GM21390 (cell line): Measurements from ENCODE around the gene GRIN3B.
A peak's percentile ranks its signal among the peaks of the same experiment; 100 is the strongest.
"Not testable (repeated sequence)": the region's sequence is repeated elsewhere in the genome, so short reads cannot be mapped to it uniquely, and the experiment has no call there.

Experiments
- ATAC-seq: cut with Tn5 transposase; IDR thresholded peaks from one replicate; pipeline ENCODE4 v1.9.1; 2021; ENCODE audit not compliant: unreplicated experiment

The GRIN3B gene

DNA sequence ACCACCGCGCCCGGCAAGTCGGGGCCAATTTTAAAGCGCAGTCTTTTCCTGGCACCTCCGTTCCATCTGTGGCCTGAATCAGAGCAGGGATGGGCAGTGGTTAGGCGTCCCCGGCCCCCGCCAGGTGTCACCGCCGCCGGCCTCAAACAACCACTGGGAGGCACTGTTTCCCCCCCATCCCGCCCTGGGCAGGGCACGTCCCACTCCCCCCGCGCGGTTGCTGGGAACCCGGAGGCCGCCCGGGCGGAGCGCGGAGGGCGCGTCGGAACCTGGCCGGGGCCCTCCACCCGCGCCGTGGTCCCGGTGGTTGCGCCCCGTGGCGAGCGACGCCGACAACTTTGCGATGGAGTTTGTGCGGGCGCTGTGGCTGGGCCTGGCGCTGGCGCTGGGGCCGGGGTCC, at the start of gene GRIN3B:
Gene GRIN3B, plus strand, starts transcription at position 325 of the 400 bp plus-strand sequence. Its CDS starts 19 bp downstream, at position 344.
- ATAC-seq: no peak

DNA sequence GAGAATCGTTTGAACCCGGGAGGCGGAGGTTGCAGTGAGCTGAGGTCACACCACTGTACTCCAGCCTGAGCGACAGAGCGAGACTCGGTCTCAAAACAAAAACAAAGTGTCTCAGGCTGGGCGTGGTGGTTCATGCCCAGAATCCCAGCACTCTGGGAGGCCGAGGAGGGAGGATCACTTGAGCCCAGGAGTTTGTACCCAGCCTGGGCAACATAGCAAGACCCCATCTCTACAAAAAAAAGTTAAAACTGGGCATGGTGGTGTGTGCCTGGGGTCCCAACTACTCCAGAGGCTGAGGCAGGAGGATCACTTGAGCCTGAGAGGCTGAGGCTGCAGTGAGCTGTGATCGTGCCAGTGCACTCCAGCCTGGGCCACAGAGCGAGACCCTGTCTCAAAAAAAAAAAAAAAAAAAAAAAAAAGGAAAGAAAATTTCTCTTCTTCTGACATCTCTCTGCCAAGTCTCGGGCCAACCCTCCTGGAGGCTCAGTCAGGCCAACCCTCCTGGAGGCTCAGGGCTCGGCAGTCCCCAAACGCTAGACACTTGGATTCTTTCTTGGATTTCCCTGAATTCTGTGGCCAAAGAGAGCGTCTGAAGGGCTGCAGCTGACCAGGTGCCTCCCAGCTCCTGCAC, 48.1 kb upstream of the GRIN3B start:
- no peak for ATAC-seq

DNA sequence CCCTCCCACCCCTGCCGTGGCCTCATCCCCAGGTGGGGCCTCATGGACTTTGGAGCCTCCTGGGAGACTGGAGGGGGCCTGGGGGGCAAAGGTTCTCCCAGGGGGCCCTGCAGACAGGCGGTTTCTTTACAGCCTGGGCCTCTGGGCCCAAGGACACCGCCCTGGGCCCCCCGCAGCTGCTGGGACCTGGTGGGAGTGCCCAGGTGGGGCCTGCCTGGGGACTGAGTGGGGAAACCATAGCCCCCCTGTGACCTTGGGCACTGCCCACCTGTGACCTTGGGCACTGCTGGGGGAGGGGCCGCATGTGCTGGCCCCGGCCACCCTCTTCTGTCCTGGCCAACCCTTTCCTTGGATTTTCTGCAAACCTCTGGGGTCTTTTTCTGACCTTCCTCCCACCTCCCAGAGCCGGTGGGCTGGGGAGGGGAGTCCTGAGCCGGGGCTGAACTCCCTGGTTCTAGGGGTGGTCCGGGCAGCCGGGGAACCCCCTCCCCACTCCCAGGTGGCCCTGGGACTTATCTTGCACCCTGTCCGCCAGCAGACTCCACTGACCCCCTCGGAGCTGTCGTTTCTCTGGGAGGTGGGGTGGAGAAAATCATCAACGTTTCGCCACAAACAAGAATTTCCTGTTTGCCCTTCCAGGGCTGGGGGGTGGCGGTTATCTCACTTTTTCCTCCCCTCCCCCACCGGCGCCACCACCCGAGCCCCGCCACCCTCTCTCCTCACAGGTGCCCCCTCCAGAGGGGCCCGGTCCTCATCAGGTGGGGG, 47.4 kb upstream of the GRIN3B start:
- no peak for ATAC-seq

DNA sequence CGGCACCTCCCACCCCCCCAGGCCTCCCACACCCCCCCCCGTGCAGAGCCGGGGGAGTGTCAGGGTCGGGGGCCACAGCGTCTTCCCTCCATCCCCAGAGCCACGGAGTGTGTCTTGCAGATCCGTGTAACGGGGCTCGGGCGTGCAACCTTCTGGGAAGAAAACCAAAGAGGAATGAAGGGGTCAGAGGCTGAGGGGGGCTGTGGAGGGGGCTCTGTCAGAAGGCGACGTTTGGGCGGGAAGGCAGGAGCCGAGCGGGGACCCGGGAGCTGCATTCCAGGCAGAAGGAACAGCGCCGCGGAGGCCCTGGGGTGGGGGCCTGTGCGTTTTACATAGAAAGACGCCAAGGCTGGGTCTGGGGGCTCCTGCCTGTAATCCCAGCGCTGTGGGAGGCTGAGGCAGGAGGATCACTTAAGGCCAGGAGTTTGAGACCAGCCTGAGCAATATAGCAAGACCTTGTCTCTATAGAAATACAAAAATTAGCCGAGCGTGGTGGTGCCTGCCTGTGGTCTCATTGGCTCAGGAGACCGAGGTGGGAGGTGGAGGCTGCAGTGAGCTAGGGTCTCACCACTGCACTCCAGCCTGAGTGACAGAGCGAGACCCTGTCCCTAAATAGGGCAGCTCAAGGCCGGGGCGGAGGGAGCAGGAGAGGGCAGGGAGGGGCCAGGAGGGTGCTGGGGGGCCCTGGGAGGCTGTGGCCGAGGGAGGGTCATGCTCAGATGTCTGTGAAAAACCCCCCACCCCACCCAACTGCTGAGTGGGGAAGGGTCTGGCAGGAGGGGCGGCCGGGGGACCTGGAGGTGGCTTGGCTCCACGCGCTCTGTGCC, 46.6 kb upstream of the GRIN3B start:
- ATAC-seq: no peak

GRCh38 chr19:954272-954671, 45.9 kb upstream of the GRIN3B start:
- ATAC-seq: no peak

DNA sequence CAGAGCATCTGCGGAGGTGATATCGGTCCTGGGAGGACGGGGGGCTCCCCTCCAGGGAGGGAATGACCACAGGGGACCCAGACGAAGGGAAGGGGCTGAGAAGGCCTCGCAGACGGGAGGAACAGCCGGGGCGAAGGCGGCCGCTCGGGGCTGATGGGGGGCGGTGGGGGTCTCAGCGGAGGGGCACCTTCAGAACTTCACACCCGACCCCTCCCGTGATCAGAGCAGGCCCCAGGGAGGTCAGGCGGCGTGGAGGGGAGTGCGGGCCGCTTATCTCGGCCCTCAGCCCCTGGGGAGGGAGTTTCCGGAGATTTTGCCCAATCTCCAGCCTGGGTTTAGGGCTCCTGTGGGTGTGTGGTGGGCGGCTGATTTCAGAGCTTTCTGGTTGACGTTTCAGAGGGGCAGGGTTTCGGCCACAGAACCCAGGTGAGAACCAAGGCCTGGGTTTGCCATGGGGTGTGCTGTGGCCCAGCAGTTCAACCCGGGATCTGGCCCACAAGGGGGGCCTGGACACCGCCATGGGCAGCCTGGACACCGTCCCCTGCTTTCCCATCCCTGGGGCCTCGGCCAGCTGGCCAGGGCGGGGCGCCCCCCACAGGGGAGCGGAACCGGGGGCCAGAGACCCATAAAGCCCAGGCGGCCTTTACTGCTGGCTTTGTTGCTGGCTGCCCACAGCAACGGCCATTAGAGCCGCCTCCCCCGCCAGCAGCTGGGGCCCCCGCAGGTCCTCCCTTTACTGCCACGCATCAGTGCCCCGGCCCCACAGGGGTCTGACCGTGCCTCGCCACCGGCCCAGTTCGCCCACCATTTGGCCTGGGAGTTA, 45.3 kb upstream of the GRIN3B start:
- ATAC-seq: peak; percentile 49

DNA sequence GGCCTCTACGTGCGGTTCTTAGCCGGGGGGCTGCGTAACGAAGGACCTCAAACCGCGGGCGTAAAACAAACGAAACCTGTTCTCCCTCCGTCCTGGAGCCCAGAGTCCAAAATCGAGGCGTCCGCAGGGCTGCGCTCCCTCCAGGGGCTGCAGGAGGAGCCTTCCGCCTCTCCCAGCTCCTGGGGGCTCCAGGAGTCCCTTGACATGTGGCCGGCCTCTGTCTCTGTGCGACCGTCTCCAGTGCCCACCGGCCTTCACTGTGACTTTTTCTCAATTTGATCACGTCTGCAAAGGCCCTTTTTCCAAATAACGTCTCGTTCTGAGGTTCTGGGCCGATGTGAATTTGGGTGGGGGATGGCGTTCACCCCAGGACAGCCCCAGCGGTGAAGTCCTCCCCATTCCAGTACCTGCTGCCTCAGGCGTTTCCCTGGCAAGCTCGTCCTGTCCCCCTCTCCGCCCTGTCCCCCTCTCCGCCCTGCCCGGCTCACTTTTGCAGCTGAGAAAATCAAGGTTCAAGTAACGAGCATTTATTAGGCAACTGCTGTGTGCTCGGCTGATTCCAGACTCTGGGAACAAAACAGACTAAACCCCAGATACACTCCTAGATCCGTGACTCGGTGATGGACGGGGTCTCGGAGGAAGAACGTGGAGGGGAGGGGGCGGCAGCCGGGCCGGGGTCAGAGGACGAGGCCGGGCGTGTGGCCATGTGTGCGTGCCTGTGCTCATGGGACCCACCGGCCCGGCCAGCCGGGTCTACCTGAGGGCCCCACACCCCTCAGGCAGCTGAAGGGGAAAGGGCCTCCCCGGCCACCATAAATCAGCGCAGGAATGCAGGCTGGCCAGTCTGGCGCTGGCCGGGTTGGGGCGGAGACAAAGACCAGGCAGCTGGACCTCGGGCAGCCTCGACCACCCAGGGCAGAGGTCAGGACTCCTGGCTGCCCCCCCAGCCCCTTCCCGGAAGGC, 44.1 kb upstream of the GRIN3B start:
- ATAC-seq: no peak

DNA sequence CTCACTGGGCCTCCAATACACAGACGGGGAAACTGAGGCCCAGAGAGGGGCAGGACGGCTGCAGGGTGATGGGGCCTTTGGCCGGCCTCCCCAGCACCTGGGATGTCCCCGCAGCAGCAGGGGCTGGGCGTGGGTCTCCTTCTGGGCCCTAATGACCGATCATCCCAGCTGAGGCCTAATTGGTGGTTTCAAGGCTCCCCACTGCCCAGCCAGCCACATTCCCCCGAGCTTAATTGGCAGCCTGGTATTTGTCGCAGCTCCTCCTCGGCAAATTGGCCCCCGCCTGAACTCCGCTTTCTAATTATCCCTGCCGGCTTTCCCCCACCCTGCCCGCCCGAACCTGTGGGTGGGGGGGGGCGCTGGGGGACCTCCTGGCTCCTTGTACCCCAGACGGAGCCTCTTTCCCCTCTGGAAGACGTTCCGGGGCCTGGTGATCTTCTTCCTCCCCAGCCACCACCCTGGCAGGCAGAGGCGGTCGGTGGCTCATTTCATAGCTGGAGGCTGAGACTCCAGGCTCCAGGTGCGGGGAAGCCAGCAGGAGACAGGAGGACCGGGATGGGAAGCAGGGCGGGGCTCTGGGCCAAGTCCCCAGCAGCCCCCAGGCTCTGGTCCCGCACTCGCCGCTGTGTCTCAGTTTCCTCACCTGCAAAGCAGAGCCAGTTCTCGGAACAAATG, 43.3 kb upstream of the GRIN3B start:
- no peak for ATAC-seq

DNA sequence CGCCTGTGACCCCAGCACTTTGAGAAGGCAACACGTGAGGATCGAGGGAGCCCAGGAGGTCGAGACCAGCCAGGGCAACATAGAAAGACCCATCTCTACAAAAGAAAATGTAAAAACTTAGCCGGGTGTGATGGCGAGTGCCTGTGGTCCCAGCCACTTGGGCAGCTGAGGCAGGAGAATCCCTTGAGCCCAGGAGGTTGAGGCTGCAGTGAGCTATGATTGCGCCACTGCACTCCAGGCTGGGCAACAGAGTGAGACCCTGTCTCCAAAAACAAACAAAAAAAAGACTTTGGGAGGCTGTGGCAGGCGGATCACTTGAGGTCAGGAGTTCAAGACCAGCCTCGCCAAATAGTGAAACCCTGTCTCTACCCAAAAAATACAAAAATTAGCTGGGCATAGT, 42.6 kb upstream of the GRIN3B start:
- ATAC-seq: not testable (repeated sequence)

GRCh38 chr19:958967-959855, 41.0 kb upstream of the GRIN3B start:
- ATAC-seq: no peak

GRCh38 chr19:960020-960419, 40.2 kb upstream of the GRIN3B start:
- no peak for ATAC-seq

DNA sequence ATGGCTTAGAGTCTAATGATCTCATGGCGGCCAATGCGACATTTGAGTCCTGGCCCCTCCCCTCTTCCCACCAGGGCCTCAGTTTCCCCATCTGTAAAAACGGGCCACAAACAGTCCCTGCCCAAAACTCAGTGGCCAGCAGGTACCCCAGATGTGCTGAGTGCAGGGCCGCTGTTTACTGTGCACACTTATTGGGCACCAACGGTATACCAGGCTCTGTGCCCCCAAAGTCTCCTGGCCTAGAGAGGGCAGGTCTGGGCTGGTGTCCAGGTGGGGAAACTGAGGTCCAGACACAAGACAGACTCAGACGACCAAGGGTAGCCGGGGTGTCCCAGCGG, 39.6 kb upstream of the GRIN3B start:
- no peak for ATAC-seq

DNA sequence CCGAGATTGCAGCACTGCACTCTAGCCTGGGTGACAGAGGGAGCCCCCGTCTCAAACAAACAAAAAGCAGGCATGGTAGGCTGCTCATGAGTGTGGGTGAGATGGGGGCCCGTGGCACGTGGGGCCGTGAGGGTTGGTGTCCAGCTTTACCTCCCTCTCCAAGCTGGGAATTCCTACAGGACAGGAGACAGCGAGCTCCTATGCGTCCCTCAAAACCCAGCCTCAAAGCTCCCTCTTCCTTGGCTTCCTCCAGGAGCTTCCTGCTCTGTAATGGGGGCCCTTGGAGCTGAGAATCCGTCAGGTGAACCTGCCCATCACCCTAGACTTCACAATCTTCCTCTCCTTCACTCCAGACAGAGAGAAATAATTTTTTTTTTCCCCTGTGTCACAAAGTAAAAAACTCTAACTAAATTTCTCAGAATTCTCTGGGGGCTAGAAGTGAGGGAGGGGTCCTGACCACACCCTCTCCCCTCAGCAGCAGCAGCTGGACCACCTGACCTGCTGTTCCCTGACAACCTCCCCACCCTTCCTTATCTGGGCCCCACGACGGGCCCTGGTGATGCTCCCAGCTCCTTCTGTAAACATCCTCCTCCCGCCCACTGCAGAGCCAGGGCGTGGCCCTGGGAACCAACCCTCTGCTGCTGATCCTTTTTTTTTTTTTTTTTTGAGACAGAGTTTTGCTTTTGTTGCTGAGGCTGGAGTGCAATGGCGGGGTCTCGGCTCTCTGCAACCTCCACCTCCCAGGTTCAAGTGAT, 38.2 kb upstream of the GRIN3B start:
- ATAC-seq: no peak

DNA sequence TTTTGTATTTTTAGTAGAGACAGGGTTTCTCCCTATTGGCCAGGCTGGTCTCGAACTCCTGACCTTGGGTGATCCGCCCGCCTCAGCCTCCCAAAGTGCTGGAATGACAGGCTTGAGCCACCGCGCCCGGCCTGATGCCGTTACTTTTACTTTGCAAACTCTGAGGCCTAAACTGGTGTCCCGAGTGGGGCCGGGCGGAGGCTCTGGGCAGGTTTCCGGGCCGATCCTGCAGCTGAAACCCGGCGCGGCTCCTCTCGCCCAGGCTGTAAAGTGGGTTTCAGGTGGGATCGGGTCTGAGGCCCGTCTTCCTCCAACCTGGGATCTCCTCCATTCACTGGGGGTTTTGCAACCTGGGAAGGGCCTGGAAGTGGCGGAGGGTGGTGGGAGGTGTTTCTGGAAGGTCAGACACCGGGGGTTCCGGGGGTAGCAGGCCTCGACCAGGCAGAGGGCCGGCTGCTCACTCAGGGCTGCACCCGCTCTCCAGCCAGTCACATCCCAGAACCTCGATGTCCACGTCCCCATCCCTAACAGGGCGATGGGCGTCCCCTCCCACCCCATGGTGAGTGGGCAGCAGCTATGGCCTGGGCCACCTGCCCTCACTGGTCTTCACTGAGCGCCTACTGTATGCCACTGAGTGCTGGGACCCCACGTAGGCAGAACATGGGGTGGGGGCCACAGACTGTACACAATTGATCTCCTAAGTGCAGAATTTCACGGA, 37.4 kb upstream of the GRIN3B start:
- ATAC-seq: no peak

- no peak for ATAC-seq
These were observed 36.7 kb upstream of the GRIN3B start for GRCh38 chr19:963486-963951.

GRCh38 chr19:964116-964520, 36.1 kb upstream of the GRIN3B start:
- ATAC-seq: no peak
